Measurements from ENCODE around the gene BEND3. TPM values are rescaled to one million over a fixed set of nuclear protein-coding genes. Genes with fewer than 3 reads are reported as not detected.
"Not testable (repeated sequence)": the region's sequence is repeated elsewhere in the genome, so short reads cannot be mapped to it uniquely, and the experiment has no call there.

Gene BEND3
- total and polyA plus RNA-seq, 8 donors, result 3.8 to 7.8 (median 5.6) TPM

DNA sequence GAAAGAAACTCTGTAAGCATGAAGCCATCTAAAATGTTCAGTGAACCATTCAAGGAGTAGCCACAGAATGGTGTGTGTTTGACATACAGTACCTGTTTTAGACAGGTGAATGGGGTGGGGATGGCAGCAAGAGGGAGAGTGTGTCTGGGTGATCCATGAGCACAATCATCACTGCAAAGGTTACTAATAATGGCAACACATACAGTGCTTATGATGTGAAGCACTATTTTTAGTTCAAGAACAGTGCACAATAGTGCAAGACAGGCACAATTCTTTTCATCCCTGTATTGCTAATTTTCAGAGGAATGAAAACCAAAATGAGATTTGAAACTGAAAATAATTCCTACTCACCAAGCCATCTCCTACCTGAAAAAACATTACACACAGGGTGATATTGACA is 14.1 kb downstream of the BEND3 start:
- Histone ChIP-seq H3K36me3 (peaks cover 0 to 5% of the 10 kb centered on the region in 2 donors), H3K27ac (no peak overlapping the region), H3K4me1 (no peaks in the 10 kb centered on the region), H3K9me3 (no peaks in the 10 kb centered on the region), H3K27me3 (no peaks in the 10 kb centered on the region), H3K4me3 (no peak overlapping the region)
- TF ChIP-seq, protein P1, sequence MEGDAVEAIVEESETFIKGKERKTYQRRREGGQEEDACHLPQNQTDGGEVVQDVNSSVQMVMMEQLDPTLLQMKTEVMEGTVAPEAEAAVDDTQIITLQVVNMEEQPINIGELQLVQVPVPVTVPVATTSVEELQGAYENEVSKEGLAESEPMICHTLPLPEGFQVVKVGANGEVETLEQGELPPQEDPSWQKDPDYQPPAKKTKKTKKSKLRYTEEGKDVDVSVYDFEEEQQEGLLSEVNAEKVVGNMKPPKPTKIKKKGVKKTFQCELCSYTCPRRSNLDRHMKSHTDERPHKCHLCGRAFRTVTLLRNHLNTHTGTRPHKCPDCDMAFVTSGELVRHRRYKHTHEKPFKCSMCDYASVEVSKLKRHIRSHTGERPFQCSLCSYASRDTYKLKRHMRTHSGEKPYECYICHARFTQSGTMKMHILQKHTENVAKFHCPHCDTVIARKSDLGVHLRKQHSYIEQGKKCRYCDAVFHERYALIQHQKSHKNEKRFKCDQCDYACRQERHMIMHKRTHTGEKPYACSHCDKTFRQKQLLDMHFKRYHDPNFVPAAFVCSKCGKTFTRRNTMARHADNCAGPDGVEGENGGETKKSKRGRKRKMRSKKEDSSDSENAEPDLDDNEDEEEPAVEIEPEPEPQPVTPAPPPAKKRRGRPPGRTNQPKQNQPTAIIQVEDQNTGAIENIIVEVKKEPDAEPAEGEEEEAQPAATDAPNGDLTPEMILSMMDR (IDR thresholded peaks at IDR 0.05), result no peak
- ATAC-seq (no peak), DNase-seq (no peak)
- intact Hi-C loops (cut with DNase I), result no loop called here

DNA sequence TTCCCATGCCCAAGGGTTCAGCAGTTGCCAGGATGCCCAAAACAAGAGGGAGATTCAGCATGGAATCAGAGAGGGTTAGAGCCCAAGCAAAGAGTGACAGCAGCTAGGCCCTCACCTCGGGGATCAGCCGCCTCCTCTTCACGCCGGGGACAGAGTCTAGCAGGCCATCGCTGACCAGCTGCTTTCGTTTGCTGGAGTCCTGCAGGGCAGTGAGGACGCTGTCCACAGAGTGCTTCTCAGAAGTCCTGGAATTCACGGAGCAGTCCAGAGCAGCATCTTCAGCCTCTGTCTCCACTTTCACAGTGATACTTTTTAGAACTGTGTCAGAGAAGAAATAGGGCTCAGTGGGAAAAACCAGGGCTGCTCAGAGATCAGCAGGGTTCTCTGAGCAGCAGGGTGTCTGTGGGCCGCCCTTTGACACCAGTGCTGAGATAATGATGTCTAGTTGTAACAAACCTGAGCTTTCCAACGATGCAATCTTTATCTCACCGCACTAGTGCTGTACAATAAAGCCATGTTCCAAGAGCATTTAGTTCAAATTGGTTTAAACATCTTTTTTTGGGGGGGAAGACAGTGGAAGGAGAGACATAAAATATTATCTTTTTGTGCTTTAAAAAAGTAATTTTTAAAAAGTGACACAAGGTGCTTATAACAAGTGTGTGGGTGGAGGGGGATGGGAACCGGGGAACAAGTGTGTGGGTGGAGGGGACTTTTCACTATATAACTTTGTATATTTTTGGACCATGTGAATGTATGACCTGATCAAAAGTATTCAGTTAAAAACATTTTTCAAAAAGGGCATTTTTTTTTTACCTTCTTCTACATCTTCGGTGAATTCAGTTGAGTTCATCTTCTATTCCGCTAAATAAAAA is 16.6 kb downstream of the BEND3 start:
- Histone ChIP-seq H3K36me3 (peaks cover 0 to 5% of the 10 kb centered on the region in 2 donors), H3K4me1 (no peaks in the 10 kb centered on the region), H3K4me3 (no peak overlapping the region), H3K27me3 (no peaks in the 10 kb centered on the region), H3K9me3 (no peaks in the 10 kb centered on the region), H3K27ac (no peak overlapping the region)
- DNase-seq, result no peak
- intact Hi-C loops (cut with DNase I), result no loop called here
- TF ChIP-seq, protein P1 (IDR thresholded peaks at IDR 0.05), result no peak
- no peak for ATAC-seq

DNA sequence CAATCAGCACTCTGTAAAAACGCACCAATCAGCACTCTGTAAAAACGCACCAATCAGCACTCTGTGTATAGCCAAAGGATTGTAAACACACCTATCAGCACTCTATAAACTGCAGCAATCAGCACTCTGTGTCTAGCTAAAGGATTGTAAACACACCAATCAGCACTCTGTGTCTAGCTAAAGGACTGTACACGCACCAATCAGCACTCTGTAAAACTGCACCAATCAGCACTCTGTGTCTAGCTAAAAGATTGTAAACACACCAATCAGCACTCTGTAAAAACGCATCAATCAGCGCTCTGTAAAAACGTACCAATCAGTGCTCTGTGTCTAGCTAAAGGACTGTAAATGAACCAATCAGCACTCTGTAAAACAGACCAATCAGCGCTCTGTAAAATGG is 30.9 kb downstream of the BEND3 start:
- H3K9me3 ChIP-seq; intact Hi-C loops (cut with DNase I); H3K4me3 ChIP-seq; H3K27me3 ChIP-seq; H3K4me1 ChIP-seq; H3K27ac ChIP-seq; ATAC-seq; DNase-seq: not testable (repeated sequence)
- peaks cover 0 to 21% of the 10 kb centered on the region in 2 donors for H3K36me3 ChIP-seq

DNA sequence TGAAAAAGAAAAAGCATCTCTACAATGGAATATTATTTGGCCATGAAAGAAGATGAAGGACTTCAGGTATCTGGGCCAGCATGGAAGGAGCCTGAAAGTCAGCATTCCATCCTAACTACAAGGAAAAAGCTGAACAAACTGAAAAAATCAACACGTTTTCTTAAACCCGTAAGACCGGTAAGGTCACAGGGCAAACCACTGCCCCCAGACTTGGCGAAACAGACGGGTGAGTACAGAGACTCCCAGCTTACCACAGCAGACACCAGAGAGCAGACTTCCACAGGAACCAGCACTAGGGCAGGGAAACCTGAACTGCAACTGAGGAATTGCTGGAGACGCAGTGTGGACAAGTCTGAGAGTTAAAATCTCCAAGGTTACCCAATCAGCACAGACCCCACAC is 31.4 kb downstream of the BEND3 start:
- no peak for DNase-seq
- H3K27me3 ChIP-seq, result no peaks in the 10 kb centered on the region
- H3K4me3 ChIP-seq, result no peak overlapping the region
- H3K4me1 ChIP-seq, result no peaks in the 10 kb centered on the region
- TF ChIP-seq, protein P1 (IDR thresholded peaks at IDR 0.05), result no peak
- peaks cover 0 to 3% of the 10 kb centered on the region in 2 donors for H3K9me3 ChIP-seq
- H3K36me3 ChIP-seq, result peaks cover 0 to 21% of the 10 kb centered on the region in 2 donors
- ATAC-seq, result no peak
- intact Hi-C loops (cut with DNase I), result no loop called here
- H3K27ac ChIP-seq, result no peak overlapping the region

DNA sequence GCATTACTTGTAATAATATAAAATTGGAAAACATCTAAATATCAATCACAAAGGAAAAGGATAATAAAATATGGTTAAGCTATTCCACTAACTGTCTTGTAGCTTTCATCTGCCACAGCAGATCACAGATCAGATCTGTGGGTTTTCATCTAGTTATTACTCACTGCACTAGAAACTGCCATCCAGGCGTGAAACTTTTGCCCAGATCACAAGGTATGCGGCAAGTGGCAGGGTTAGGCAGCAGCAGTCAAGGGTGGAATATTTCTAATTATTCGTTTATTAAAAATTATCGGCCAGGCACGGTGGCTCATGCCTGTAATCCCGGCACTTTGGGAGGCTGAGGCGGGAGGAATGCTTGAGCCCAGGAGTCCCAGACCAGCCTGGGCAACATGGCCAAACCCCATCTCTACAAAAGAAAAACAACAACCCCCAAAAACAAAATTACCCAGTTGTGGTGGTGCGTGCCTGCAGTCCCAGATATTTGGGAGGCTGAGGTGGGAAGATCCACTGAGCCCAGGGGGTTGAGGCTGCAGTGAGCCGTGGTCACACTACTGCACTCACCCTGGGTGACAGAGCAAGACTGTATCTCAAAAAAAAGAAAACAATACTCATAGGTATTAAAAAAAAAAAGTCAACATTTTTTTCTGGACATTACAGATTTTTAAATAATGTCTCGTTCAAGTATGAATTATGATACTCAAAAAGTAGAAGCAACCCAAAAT is 32.1 kb downstream of the BEND3 start:
- ATAC-seq, result no peak

More for the DNA sequence above, 32.1 kb downstream of the BEND3 start:
- intact Hi-C loops (cut with DNase I), result no loop called here
- H3K27me3 ChIP-seq, result no peaks in the 10 kb centered on the region
- H3K4me1 ChIP-seq, result no peaks in the 10 kb centered on the region
- H3K9me3 ChIP-seq, result peaks cover 0 to 3% of the 10 kb centered on the region in 2 donors
- TF ChIP-seq, protein P1 (IDR thresholded peaks at IDR 0.05), result no peak
- peaks cover 0 to 21% of the 10 kb centered on the region in 2 donors for H3K36me3 ChIP-seq
- no peak for DNase-seq
- no peak overlapping the region for H3K4me3 ChIP-seq
- H3K27ac ChIP-seq, result no peak overlapping the region
